SK-N-SH (cell line): ENCODE results near the gene MORN2. TPM values are rescaled to one million over a fixed set of nuclear protein-coding genes. Genes with fewer than 3 reads are reported as not detected.

ENCODE experiments used
- CTCF ChIA-PET: fragments of 300-600, 350-600 bp; formaldehyde crosslinking; extraction: SDS; loops from one replicate; lab custom pipeline; 2021; lab: Yijun Ruan, JAX
- POLR2A ChIA-PET: fragments of 350-600 bp; sonication (Branson Sonifier 250); formaldehyde crosslinking; extraction: SDS; loops from one replicate; lab custom pipeline; 2020; ENCODE audit warnings: antibody characterized with exemption, inconsistent platforms; lab: Yijun Ruan, JAX
- DNase-seq: peaks from one replicate; pipeline ENCODE4 v3.0.0; 2012
- H2AFZ ChIP-seq: fragments of 200-600 bp; sonication (generic); 2 replicates; pipeline ENCODE4 v1.8.1; 2016; ENCODE audit warnings: antibody characterized with exemption, mild to moderate bottlenecking, low read depth
- H3F3A ChIP-seq: fragments of 200-600 bp; sonication (generic); replicated peaks from 2 replicates; pipeline ENCODE3; 2016; ENCODE audit warnings: antibody characterized with exemption, mild to moderate bottlenecking; ENCODE audit not compliant: insufficient read depth
- H3K27ac ChIP-seq, 2 experiments: fragments of 200-500 bp in 1 of 2; fragments of 200-600 bp in 1 of 2; sonication (Bioruptor generic) in 1 of 2; sonication (generic), shearing (Covaris generic) in 1 of 2; 2 replicates each; pipeline versions ENCODE4 v1.5.1 to v1.6.1; 2014 to 2016; ENCODE audit warnings: low read depth in 2 of 2, inconsistent platforms in 1 of 2, low read length in 1 of 2, mild to moderate bottlenecking in 1 of 2, mixed read lengths in 1 of 2
- H3K27me3 ChIP-seq: fragments of 200-600 bp; sonication (generic), shearing (Covaris generic); 2 replicates; pipeline ENCODE4 v1.6.1; 2016; ENCODE audit warnings: mixed run types; ENCODE audit not compliant: insufficient read depth
- H3K36me3 ChIP-seq, 2 experiments: fragments of 200-500 bp in 1 of 2; fragments of 200-600 bp in 1 of 2; sonication (Bioruptor generic) in 1 of 2; sonication (generic) in 1 of 2; replicated peaks in 1 of 2; 2 replicates each; pipeline versions ENCODE3 to v1.5.1; 2014 to 2016; ENCODE audit warnings: low read length in 1 of 2, mild to moderate bottlenecking in 1 of 2; ENCODE audit not compliant: insufficient read depth in 2 of 2, control insufficient read depth in 1 of 2
- H3K4me1 ChIP-seq, 2 experiments: fragments of 200-500 bp in 1 of 2; fragments of 200-600 bp in 1 of 2; sonication (Bioruptor generic) in 1 of 2; sonication (generic), shearing (Covaris generic) in 1 of 2; 2 replicates each; pipeline versions ENCODE4 v1.5.1 to v1.6.1; 2014 to 2016; ENCODE audit warnings: low read depth in 1 of 2, low read length in 1 of 2, mixed run types in 1 of 2; ENCODE audit not compliant: insufficient read depth in 2 of 2, control insufficient read depth in 1 of 2
- H3K4me2 ChIP-seq: fragments of 200-600 bp; sonication (generic), shearing (Covaris generic); 2 replicates; pipeline ENCODE4 v1.6.1; 2017; ENCODE audit warnings: mixed run types
- H3K4me3 ChIP-seq, 2 experiments: fragments of 200-500 bp in 1 of 2; fragments of 200-600 bp in 1 of 2; sonication (Bioruptor generic) in 1 of 2; sonication (generic), shearing (Covaris generic) in 1 of 2; 2 replicates each; pipeline versions ENCODE4 v1.5.1 to v1.8.1; 2014 to 2016; ENCODE audit warnings: low read depth in 2 of 2, inconsistent platforms in 1 of 2, low read length in 1 of 2, mild to moderate bottlenecking in 1 of 2, mixed read lengths in 1 of 2, moderate library complexity in 1 of 2
- H3K79me2 ChIP-seq: fragments of 200-600 bp; sonication (generic); 2 replicates; pipeline ENCODE4 v1.8.1; 2017; ENCODE audit warnings: mild to moderate bottlenecking; ENCODE audit not compliant: insufficient read depth
- H3K9ac ChIP-seq: fragments of 200-600 bp; sonication (generic); 2 replicates; pipeline ENCODE4 v1.6.1; 2017; ENCODE audit warnings: mixed run types
- H3K9me2 ChIP-seq: fragments of 200-600 bp; sonication (generic); 2 replicates; pipeline ENCODE4 v1.6.1; 2017; ENCODE audit warnings: mixed run types
- H3K9me3 ChIP-seq: fragments of 200-600 bp; sonication (generic); 2 replicates; pipeline ENCODE4 v1.6.1; 2017; ENCODE audit warnings: mixed run types, mild to moderate bottlenecking, moderate library complexity
- H4K20me1 ChIP-seq: fragments of 200-600 bp; sonication (generic); 2 replicates; pipeline ENCODE4 v1.6.1; 2017; ENCODE audit warnings: mild to moderate bottlenecking, mixed run types; ENCODE audit not compliant: insufficient read depth
- CHD2 ChIP-seq: fragments of 150-350 bp; IDR thresholded peaks from 2 replicates; pipeline ENCODE4 v1.6.1; 2018; ENCODE audit warnings: low read length; ENCODE audit not compliant: partially characterized antibody
- CTCF ChIP-seq: fragments of 200-600 bp; sonication (generic); IDR thresholded peaks from 2 replicates; pipeline ENCODE4 v1.6.1; 2017; ENCODE audit warnings: antibody characterized with exemption, mild to moderate bottlenecking, moderate library complexity
- ELF1 ChIP-seq: IDR thresholded peaks from 2 replicates; pipeline ENCODE4 v1.4.0; 2012
- EP300 ChIP-seq, 2 experiments: IDR thresholded peaks; 2 replicates each; pipeline versions ENCODE4 v1.4.0 to v1.6.1; 2012; ENCODE audit warnings: borderline replicate concordance in 1 of 2, low read depth in 1 of 2, low read length in 1 of 2
- EZH2phosphoT487 ChIP-seq: fragments of 200-600 bp; sonication (generic); IDR thresholded peaks from 2 replicates; pipeline ENCODE4 v1.6.1; 2017; ENCODE audit warnings: low read depth, mixed run types, mild to moderate bottlenecking, antibody characterized with exemption, moderate library complexity, borderline replicate concordance
- FOSL2 ChIP-seq: IDR thresholded peaks from 2 replicates; pipeline ENCODE4 v1.4.0; 2012; ENCODE audit warnings: low read depth, mild to moderate bottlenecking, moderate library complexity, borderline replicate concordance
- FOXM1 ChIP-seq: IDR thresholded peaks from 2 replicates; pipeline ENCODE4 v1.4.0; 2012; ENCODE audit warnings: low read depth, mild to moderate bottlenecking
- GABPA ChIP-seq: IDR thresholded peaks from 2 replicates; pipeline ENCODE4 v1.4.0; 2012; ENCODE audit warnings: low read depth, mild to moderate bottlenecking
- GATA2 ChIP-seq: sonication (generic); formaldehyde crosslinking; IDR thresholded peaks from 2 replicates; pipeline ENCODE4 v1.5.0; 2020; ENCODE audit warnings: mild to moderate bottlenecking, missing genetic modification reagents
- MEF2A ChIP-seq: IDR thresholded peaks from 2 replicates; pipeline ENCODE4 v1.4.0; 2012; ENCODE audit warnings: low read depth, borderline replicate concordance
- NFIC ChIP-seq: IDR thresholded peaks from 2 replicates; pipeline ENCODE4 v1.4.0; 2012; ENCODE audit warnings: borderline replicate concordance
- NRF1 ChIP-seq: IDR thresholded peaks from 2 replicates; pipeline ENCODE4 v1.6.1; 2012; ENCODE audit warnings: low read depth, mild to moderate bottlenecking, low read length
- POLR2AphosphoS5 ChIP-seq: IDR thresholded peaks from 2 replicates; pipeline ENCODE4 v1.6.1; 2012; ENCODE audit warnings: low read depth, low read length
- RAD21 ChIP-seq: IDR thresholded peaks from 2 replicates; pipeline ENCODE4 v1.6.1; 2012; ENCODE audit warnings: mild to moderate bottlenecking, low read length
- RCOR1 ChIP-seq: fragments of 150-350 bp; IDR thresholded peaks from 2 replicates; pipeline ENCODE4 v1.6.1; 2017; ENCODE audit warnings: antibody characterized with exemption, low read length
- RFX5 ChIP-seq: IDR thresholded peaks from 2 replicates; pipeline ENCODE4 v1.6.1; 2012; ENCODE audit warnings: mild to moderate bottlenecking, improper control_type of control experiment, low read length
- RXRA ChIP-seq: IDR thresholded peaks from 2 replicates; pipeline ENCODE4 v1.4.0; 2012; ENCODE audit warnings: low read depth, mild to moderate bottlenecking, borderline replicate concordance
- TCF12 ChIP-seq: IDR thresholded peaks from 2 replicates; pipeline ENCODE4 v1.4.0; 2012
- TEAD4 ChIP-seq: IDR thresholded peaks from 2 replicates; pipeline ENCODE4 v1.4.0; 2012; ENCODE audit warnings: mild to moderate bottlenecking, borderline replicate concordance; ENCODE audit not compliant: insufficient read depth
- USF1 ChIP-seq: IDR thresholded peaks from 2 replicates; pipeline ENCODE4 v1.4.0; 2012; ENCODE audit warnings: low read depth, borderline replicate concordance
- YY1 ChIP-seq: IDR thresholded peaks from 2 replicates; pipeline ENCODE4 v1.4.0; 2012; ENCODE audit warnings: low read depth, mild to moderate bottlenecking
- ZBTB33 ChIP-seq: IDR thresholded peaks from 2 replicates; pipeline ENCODE4 v1.4.0; 2012; ENCODE audit warnings: low read depth, borderline replicate concordance
- WGBS: methylation state at CpG from one replicate; pipeline ENCODE4 v1.1.6; 2017; ENCODE audit warnings: low lambda C conversion rate; 5-methylcytosine and 5-hydroxymethylcytosine counted together
- polyA plus RNA-seq, 3 experiments: library from polyadenylated mRNA; depleted of rRNA; stranded (reverse); fragments of >200 nt; gene quantifications; 2 replicates each; pipeline ENCODE4 v1.2.3, GENCODE V29; 2012
- TF ChIP-seq, protein P1 (sequence below): IDR thresholded peaks from 2 replicates; pipeline ENCODE4 v1.4.0; 2012; ENCODE audit warnings: low read depth
- TF ChIP-seq, protein P2 (sequence below): IDR thresholded peaks from 2 replicates; pipeline ENCODE4; 2012
- TF ChIP-seq, protein P3 (sequence below): fragments of 150-350 bp; IDR thresholded peaks from 2 replicates; pipeline ENCODE4 v1.6.1; 2016; ENCODE audit warnings: mild to moderate bottlenecking, low read depth, low read length

Gene MORN2
- polyA plus RNA-seq (2012; rRNA removed) = 23.2 and 23.7 TPM in 2 replicates
- 37.3 and 55.2 TPM in 2 replicates for polyA plus RNA-seq (2012; cell fraction: cytosol; rRNA removed)
- polyA plus RNA-seq (2012; cell fraction: nucleus; rRNA removed) = 3.8 and 6.2 TPM in 2 replicates

GRCh38 chr2:38875576-38876367 lies at the start of gene MORN2, which contains the start of gene DHX57:
Gene MORN2 (plus strand): TSS chr2:38875976.
Gene DHX57 (minus strand): TSS chr2:38875934. CDS start chr2:38868405, 7,529 bp downstream.
- H3K79me2 ChIP-seq = peaks cover 52% of the 10 kb centered on the region
- ChIA-PET POLR2A (interaction anchor here (1.8 kb wide), 1 partner anchor 124 kb away, joined by 14 read pairs; the partner anchor contains the start of gene SRSF7), CTCF (interaction anchor here (1.1 to 1.3 kb wide), 2 partner anchors 57 to 72 kb away, joined by 3 to 5 read pairs; no protein-coding TSS in a partner anchor)
- no peaks in the 10 kb centered on the region for H4K20me1 ChIP-seq
- H3K4me1 ChIP-seq = peaks cover 0 to 7% of the 10 kb centered on the region in 2 experiments; a peak in 2 of 4 replicates
- no peaks in the 10 kb centered on the region for H3K27me3 ChIP-seq
- peak within 1 kb of the TSS; percentile 78 to 95 for H3K4me3 ChIP-seq
- H3K36me3 ChIP-seq = peaks cover 6% of the 10 kb centered on the region in 2 experiments
- H3K9me2 ChIP-seq = no peaks in the 10 kb centered on the region
- 1% methylated on average over 32 of the region's 52 CpGs for WGBS
- H3F3A ChIP-seq = no peaks in the 10 kb centered on the region
- H3K27ac ChIP-seq = peak within 1 kb of the TSS; percentile 62 to 81
- DNase-seq = peak; percentile 96
- H3K9me3 ChIP-seq = peaks cover 8% of the 10 kb centered on the region; the same call in 1 of the 2 replicates
- peak within 1 kb of the TSS; percentile 93 for H2AFZ ChIP-seq
- H3K9ac ChIP-seq = peak within 1 kb of the TSS; percentile 76
- H3K4me2 ChIP-seq = peak within 1 kb of the TSS; percentile 87
- TF ChIP-seq GATA2 (CRISPR knock-in tag) = no peak
- TF ChIP-seq, protein P1, sequence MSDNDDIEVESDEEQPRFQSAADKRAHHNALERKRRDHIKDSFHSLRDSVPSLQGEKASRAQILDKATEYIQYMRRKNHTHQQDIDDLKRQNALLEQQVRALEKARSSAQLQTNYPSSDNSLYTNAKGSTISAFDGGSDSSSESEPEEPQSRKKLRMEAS = no peak
- TF ChIP-seq ELF1 = peak; percentile 49; the same call in 1 of the 2 replicates
- TF ChIP-seq FOSL2 = no peak
- TF ChIP-seq YY1 = no peak
- TF ChIP-seq CTCF = no peak
- no peak for TF ChIP-seq TEAD4
- peak; percentile 89 for TF ChIP-seq GABPA
- no peak for TF ChIP-seq EZH2phosphoT487
- no peak for TF ChIP-seq USF1
- TF ChIP-seq MEF2A = no peak
- no peak for TF ChIP-seq FOXM1
- no peak for TF ChIP-seq RAD21
- TF ChIP-seq EP300 (IDR thresholded peaks at IDR 0.05; ENCODE audit: borderline replicate concordance in 1 of 2, low read depth in 1 of 2, low read length in 1 of 2) = no peak
- no peak; the same call in 1 of the 2 replicates for TF ChIP-seq RCOR1
- no peak for TF ChIP-seq NFIC
- TF ChIP-seq, protein P2, sequence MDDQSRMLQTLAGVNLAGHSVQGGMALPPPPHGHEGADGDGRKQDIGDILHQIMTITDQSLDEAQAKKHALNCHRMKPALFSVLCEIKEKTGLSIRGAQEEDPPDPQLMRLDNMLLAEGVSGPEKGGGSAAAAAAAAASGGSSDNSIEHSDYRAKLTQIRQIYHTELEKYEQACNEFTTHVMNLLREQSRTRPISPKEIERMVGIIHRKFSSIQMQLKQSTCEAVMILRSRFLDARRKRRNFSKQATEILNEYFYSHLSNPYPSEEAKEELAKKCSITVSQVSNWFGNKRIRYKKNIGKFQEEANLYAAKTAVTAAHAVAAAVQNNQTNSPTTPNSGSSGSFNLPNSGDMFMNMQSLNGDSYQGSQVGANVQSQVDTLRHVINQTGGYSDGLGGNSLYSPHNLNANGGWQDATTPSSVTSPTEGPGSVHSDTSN = no peak
- TF ChIP-seq RFX5 = no peak
- TF ChIP-seq TCF12 = no peak; the same call in 1 of the 2 replicates
- peak; percentile 83 for TF ChIP-seq POLR2AphosphoS5
- TF ChIP-seq RXRA = no peak
- TF ChIP-seq, protein P3, sequence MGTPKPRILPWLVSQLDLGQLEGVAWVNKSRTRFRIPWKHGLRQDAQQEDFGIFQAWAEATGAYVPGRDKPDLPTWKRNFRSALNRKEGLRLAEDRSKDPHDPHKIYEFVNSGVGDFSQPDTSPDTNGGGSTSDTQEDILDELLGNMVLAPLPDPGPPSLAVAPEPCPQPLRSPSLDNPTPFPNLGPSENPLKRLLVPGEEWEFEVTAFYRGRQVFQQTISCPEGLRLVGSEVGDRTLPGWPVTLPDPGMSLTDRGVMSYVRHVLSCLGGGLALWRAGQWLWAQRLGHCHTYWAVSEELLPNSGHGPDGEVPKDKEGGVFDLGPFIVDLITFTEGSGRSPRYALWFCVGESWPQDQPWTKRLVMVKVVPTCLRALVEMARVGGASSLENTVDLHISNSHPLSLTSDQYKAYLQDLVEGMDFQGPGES = peak; percentile 36; the same call in 1 of the 2 replicates
- 0 out of 2 replicates have a peak, but pooled peaks have one; percentile 21 for TF ChIP-seq NRF1
- TF ChIP-seq CHD2 = peak; percentile 92
- no peak; the same call in 1 of the 2 replicates for TF ChIP-seq ZBTB33
